A673 (cell line): ENCODE data around the gene SORCS1. TPM values are rescaled to one million over a fixed set of nuclear protein-coding genes. Genes with fewer than 3 reads are reported as not detected.

ENCODE experiments used
- BruUV-seq: library from RNA; stranded (reverse); fragments of 400-500 nt; replicated peaks from 2 replicates; lab custom pipeline; 2021; lab: Mats Ljungman, UMichigan
- CTCF ChIA-PET: fragments of 300-600 bp; sonication (Branson Sonifier 250); formaldehyde crosslinking; loops from one replicate; lab custom pipeline; 2022; ENCODE audit warnings: antibody characterized with exemption; lab: Charles Lee
- POLR2A ChIA-PET: fragments of 300-600 bp; sonication (Branson Sonifier 250); formaldehyde crosslinking; loops from one replicate; lab custom pipeline; 2022; ENCODE audit warnings: antibody characterized with exemption; ENCODE audit not compliant: low non-redundant PET; lab: Charles Lee
- DNase-seq: peaks from one replicate; pipeline ENCODE4 v3.0.0-alpha.2; 2015; ENCODE audit warnings: low spot score
- H3K27ac ChIP-seq: fragments of 200-600 bp; sonication (generic); 2 replicates; pipeline ENCODE4 v1.5.1; 2016; ENCODE audit warnings: mixed run types, low read depth, mild to moderate bottlenecking, mixed read lengths, antibody characterized with exemption, low read length; ENCODE audit not compliant: poor library complexity, severe bottlenecking
- H3K27me3 ChIP-seq: fragments of 200-600 bp; sonication (generic); replicated peaks from 2 replicates; pipeline ENCODE4 v1.6.1; 2017; ENCODE audit warnings: mixed run types, low read depth, mild to moderate bottlenecking, mixed read lengths, antibody characterized with exemption, low read length; ENCODE audit not compliant: insufficient read depth, poor library complexity
- H3K36me3 ChIP-seq: fragments of 200-600 bp; sonication (generic); 2 replicates; pipeline ENCODE4 v1.6.1; 2016; ENCODE audit warnings: mixed run types, mild to moderate bottlenecking, mixed read lengths, antibody characterized with exemption, low read length; ENCODE audit not compliant: insufficient read depth, poor library complexity, severe bottlenecking
- H3K4me1 ChIP-seq: fragments of 200-600 bp; sonication (generic); 2 replicates; pipeline ENCODE4 v1.6.1; 2017; ENCODE audit warnings: mixed run types, mild to moderate bottlenecking, mixed read lengths, antibody characterized with exemption, low read length; ENCODE audit not compliant: insufficient read depth, poor library complexity, severe bottlenecking
- H3K4me3 ChIP-seq: fragments of 200-600 bp; sonication (generic); 2 replicates; pipeline ENCODE4 v1.5.1; 2016; ENCODE audit warnings: low read depth, mixed run types, mild to moderate bottlenecking, mixed read lengths, low read length; ENCODE audit not compliant: poor library complexity, severe bottlenecking
- H3K9me3 ChIP-seq: fragments of 200-600 bp; sonication (generic); 2 replicates; pipeline ENCODE4 v1.6.1; 2016; ENCODE audit warnings: mixed run types, low read depth, mild to moderate bottlenecking, mixed read lengths, antibody characterized with exemption, low read length; ENCODE audit not compliant: poor library complexity, severe bottlenecking
- EZH2 ChIP-seq: fragments of 200-600 bp; sonication (generic); IDR thresholded peaks from 2 replicates; pipeline ENCODE4 v1.6.1; 2017; ENCODE audit warnings: borderline replicate concordance, low read depth, mild to moderate bottlenecking, mixed read lengths, antibody characterized with exemption, low read length; ENCODE audit not compliant: poor library complexity, severe bottlenecking
- intact Hi-C: fragments of 100-400 bp; cut with micrococcal nuclease; formaldehyde crosslinking; loops from one replicate; pipeline ENCODE4 v1.10.0; 2022; ENCODE audit not compliant: unreplicated experiment
- total RNA-seq: library from RNA; stranded (reverse); gene quantifications from 2 replicates; pipeline ENCODE4 v1.2.3, GENCODE V29; 2021
- TF ChIP-seq, protein P1 (sequence below): fragments of 300-800, 200-600 bp; sonication (generic); conservative IDR thresholded peaks from 2 replicates; pipeline ENCODE4 v1.5.1; 2017; ENCODE audit warnings: low read depth, mild to moderate bottlenecking, antibody characterized with exemption, low read length, moderate library complexity, mixed read lengths

Gene SORCS1
- total RNA-seq, 1 experiment from 2014 or later = 0.34 TPM

GRCh38 chr10:107019154-107019553 lies 145.4 kb downstream of the SORCS1 start:
- no peak overlapping the region for H3K27ac ChIP-seq
- intact Hi-C loops = loop anchor here (10.0 kb wide), 1 partner anchor 304 kb away; no protein-coding TSS in a partner anchor
- H3K27me3 ChIP-seq = no peaks in the 10 kb centered on the region
- POLR2A ChIA-PET = no interaction called here
- no peaks in the 10 kb centered on the region for H3K9me3 ChIP-seq
- CTCF ChIA-PET = interaction anchor here (0.6 kb wide), 1 partner anchor 309 kb away, joined by 3 read pairs; no protein-coding TSS in a partner anchor
- TF ChIP-seq, protein P1, sequence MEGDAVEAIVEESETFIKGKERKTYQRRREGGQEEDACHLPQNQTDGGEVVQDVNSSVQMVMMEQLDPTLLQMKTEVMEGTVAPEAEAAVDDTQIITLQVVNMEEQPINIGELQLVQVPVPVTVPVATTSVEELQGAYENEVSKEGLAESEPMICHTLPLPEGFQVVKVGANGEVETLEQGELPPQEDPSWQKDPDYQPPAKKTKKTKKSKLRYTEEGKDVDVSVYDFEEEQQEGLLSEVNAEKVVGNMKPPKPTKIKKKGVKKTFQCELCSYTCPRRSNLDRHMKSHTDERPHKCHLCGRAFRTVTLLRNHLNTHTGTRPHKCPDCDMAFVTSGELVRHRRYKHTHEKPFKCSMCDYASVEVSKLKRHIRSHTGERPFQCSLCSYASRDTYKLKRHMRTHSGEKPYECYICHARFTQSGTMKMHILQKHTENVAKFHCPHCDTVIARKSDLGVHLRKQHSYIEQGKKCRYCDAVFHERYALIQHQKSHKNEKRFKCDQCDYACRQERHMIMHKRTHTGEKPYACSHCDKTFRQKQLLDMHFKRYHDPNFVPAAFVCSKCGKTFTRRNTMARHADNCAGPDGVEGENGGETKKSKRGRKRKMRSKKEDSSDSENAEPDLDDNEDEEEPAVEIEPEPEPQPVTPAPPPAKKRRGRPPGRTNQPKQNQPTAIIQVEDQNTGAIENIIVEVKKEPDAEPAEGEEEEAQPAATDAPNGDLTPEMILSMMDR = no peak
- no peak for TF ChIP-seq EZH2
- DNase-seq = no peak
- H3K36me3 ChIP-seq = no peaks in the 10 kb centered on the region
- no peak overlapping the region for H3K4me3 ChIP-seq
- BruUV-seq = no TSS peak
- no peaks in the 10 kb centered on the region for H3K4me1 ChIP-seq

GRCh38 chr10:107013258-107014006 lies 151.1 kb downstream of the SORCS1 start:
- no peak for DNase-seq
- Histone ChIP-seq H3K4me1 (no peaks in the 10 kb centered on the region), H3K4me3 (no peak overlapping the region), H3K27ac (no peak overlapping the region), H3K36me3 (no peaks in the 10 kb centered on the region), H3K27me3 (no peaks in the 10 kb centered on the region), H3K9me3 (no peaks in the 10 kb centered on the region)
- intact Hi-C loops = loop anchor here (10.0 kb wide), 1 partner anchor 299 kb away; no protein-coding TSS in a partner anchor
- ChIA-PET POLR2A (no interaction called here), CTCF (interaction anchor here (0.6 kb wide), 1 partner anchor 606 kb away, joined by 3 read pairs; no protein-coding TSS in a partner anchor)
- BruUV-seq = no TSS peak
- TF ChIP-seq, protein P1 = no peak
- no peak for TF ChIP-seq EZH2

- Histone ChIP-seq H3K9me3 (no peaks in the 10 kb centered on the region), H3K4me1 (no peaks in the 10 kb centered on the region), H3K4me3 (no peak overlapping the region), H3K36me3 (no peaks in the 10 kb centered on the region), H3K27me3 (no peaks in the 10 kb centered on the region), H3K27ac (no peak overlapping the region)
- TF ChIP-seq EZH2 = no peak
- TF ChIP-seq, protein P1 = no peak
- no TSS peak for BruUV-seq
- intact Hi-C loops = loop anchor here (2.0 to 10.0 kb wide), 2 partner anchors 217 to 297 kb away; no protein-coding TSS in a partner anchor
- DNase-seq = no peak
- CTCF ChIA-PET = no interaction called here
- POLR2A ChIA-PET = no interaction called here
Measured at GRCh38 chr10:107011992-107012391, 152.5 kb downstream of the SORCS1 start.
